HCT116 (cell line): ENCODE measurements around the gene CDH4. TPM values are rescaled to one million over a fixed set of nuclear protein-coding genes. Genes with fewer than 3 reads are reported as not detected.

ENCODE experiments used
- ATAC-seq: fragments of 200-7000 bp; cut with Tn5 transposase; 2 replicates; pipeline ENCODE4 v1.9.1; 2020; ENCODE audit warnings: mild to moderate bottlenecking, moderate library complexity
- BruUV-seq: library from RNA; stranded (reverse); fragments of 400-500 nt; replicated peaks from 2 replicates; lab custom pipeline; 2021; lab: Mats Ljungman, UMichigan
- CTCF ChIA-PET: fragments of 300-600 bp; sonication (Branson Sonifier 250); formaldehyde crosslinking; loops from one replicate; lab custom pipeline; 2021; ENCODE audit warnings: antibody characterized with exemption; lab: Charles Lee
- POLR2A ChIA-PET: fragments of 300-600, 350-600 bp; sonication (Branson Sonifier 250); formaldehyde crosslinking; loops from one replicate; lab custom pipeline; 2021; ENCODE audit warnings: antibody characterized with exemption; lab: Charles Lee
- RAD21 ChIA-PET, 2 experiments: fragments of 300-600 bp; sonication (Branson Sonifier 250); formaldehyde crosslinking; loops; one replicate each; lab custom pipeline; 2023; ENCODE audit warnings: low total read pairs in 2 of 2; ENCODE audit not compliant: uncharacterized antibody in 2 of 2, unreplicated experiment in 2 of 2, low non-redundant PET in 1 of 2; lab: Charles Lee
- DNase-seq: peaks from one replicate; pipeline ENCODE4 v3.0.0-alpha.2; 2010; ENCODE audit warnings: low read depth, low spot score
- H2AFZ ChIP-seq: fragments of 200-600 bp; shearing (Covaris generic), sonication (generic); 2 replicates; pipeline ENCODE4 v1.6.1; 2017; ENCODE audit warnings: low read depth, mixed run types, mixed read lengths, antibody characterized with exemption, low read length; ENCODE audit not compliant: poor library complexity, severe bottlenecking
- H3K27ac ChIP-seq: 2 replicates; pipeline ENCODE4 v1.5.1; 2012; ENCODE audit warnings: low read depth, low read length
- H3K27me3 ChIP-seq: fragments of 200-600 bp; sonication (generic); 2 replicates; pipeline ENCODE4 v1.6.1; 2016; ENCODE audit warnings: mixed run types, low read length, mixed read lengths; ENCODE audit not compliant: insufficient read depth
- H3K36me3 ChIP-seq, 2 experiments: fragments of 200-500 bp in 1 of 2; fragments of 200-600 bp in 1 of 2; sonication (Bioruptor generic) in 1 of 2; sonication (generic) in 1 of 2; 2 replicates each; pipeline versions ENCODE4 v1.5.1 to v1.6.1; 2014 to 2016; ENCODE audit warnings: low read length in 2 of 2, inconsistent platforms in 1 of 2, mixed read lengths in 1 of 2, mixed run types in 1 of 2; ENCODE audit not compliant: insufficient read depth in 2 of 2, control insufficient read depth in 1 of 2
- H3K4me1 ChIP-seq, 2 experiments: fragments of 200-600 bp in 1 of 2; sonication (generic) in 1 of 2; 2 replicates each; pipeline versions ENCODE4 v1.5.1 to v1.6.1; 2012 to 2017; ENCODE audit warnings: low read length in 2 of 2, inconsistent platforms in 1 of 2, mild to moderate bottlenecking in 1 of 2, mixed read lengths in 1 of 2, mixed run types in 1 of 2, moderate library complexity in 1 of 2; ENCODE audit not compliant: insufficient read depth in 2 of 2, control insufficient read depth in 1 of 2
- H3K4me2 ChIP-seq: fragments of 200-600 bp; sonication (generic); 2 replicates; pipeline ENCODE4 v1.6.1; 2017; ENCODE audit warnings: mixed run types, low read length, mixed read lengths
- H3K4me3 ChIP-seq, 2 experiments: fragments of 200-600 bp in 1 of 2; sonication (generic) in 1 of 2; replicated peaks in 1 of 2; 2 replicates each; pipeline ENCODE4 v1.5.1; 2011 to 2016; ENCODE audit warnings: low read length in 2 of 2, control low read depth in 1 of 2, low read depth in 1 of 2, mild to moderate bottlenecking in 1 of 2, mixed read lengths in 1 of 2, mixed run types in 1 of 2
- H3K79me2 ChIP-seq: fragments of 200-600 bp; sonication (generic); 2 replicates; pipeline ENCODE4 v1.6.1; 2017; ENCODE audit warnings: mild to moderate bottlenecking, mixed run types, low read length, moderate library complexity, mixed read lengths; ENCODE audit not compliant: insufficient read depth
- H3K9ac ChIP-seq: fragments of 200-600 bp; sonication (generic); 2 replicates; pipeline ENCODE4 v1.6.1; 2016; ENCODE audit warnings: low read length, mixed read lengths
- H3K9me2 ChIP-seq: fragments of 200-600 bp; sonication (generic), shearing (Covaris generic); 2 replicates; pipeline ENCODE4 v1.6.1; 2017; ENCODE audit warnings: mixed run types, mild to moderate bottlenecking, moderate library complexity; ENCODE audit not compliant: insufficient read depth
- H3K9me3 ChIP-seq, 2 experiments: fragments of 200-500 bp in 1 of 2; fragments of 200-600 bp in 1 of 2; sonication (Bioruptor generic) in 1 of 2; sonication (generic) in 1 of 2; 2 replicates each; pipeline ENCODE4 v1.6.1; 2014 to 2017; ENCODE audit warnings: low read length in 2 of 2, mixed read lengths in 2 of 2, inconsistent platforms in 1 of 2, low read depth in 1 of 2, mild to moderate bottlenecking in 1 of 2, mixed run types in 1 of 2, moderate library complexity in 1 of 2; ENCODE audit not compliant: control insufficient read depth in 1 of 2, insufficient read depth in 1 of 2
- H4K20me1 ChIP-seq: fragments of 200-600 bp; sonication (generic), shearing (Covaris generic); 2 replicates; pipeline ENCODE4 v1.6.1; 2017; ENCODE audit warnings: mixed run types, mild to moderate bottlenecking, moderate library complexity; ENCODE audit not compliant: insufficient read depth
- ATF3 ChIP-seq: IDR thresholded peaks from 2 replicates; pipeline ENCODE4 v1.6.1; 2012
- CBX3 ChIP-seq: IDR thresholded peaks from 2 replicates; pipeline ENCODE4 v1.6.1; 2012; ENCODE audit warnings: low read depth
- CEBPB ChIP-seq: IDR thresholded peaks from 2 replicates; pipeline ENCODE4 v1.6.1; 2012; ENCODE audit warnings: low read depth
- EGR1 ChIP-seq: IDR thresholded peaks from 2 replicates; pipeline ENCODE4 v1.6.1; 2012; ENCODE audit warnings: low read depth
- ELF1 ChIP-seq: IDR thresholded peaks from 2 replicates; pipeline ENCODE4 v1.6.1; 2012; ENCODE audit warnings: low read depth, borderline replicate concordance
- EZH2 ChIP-seq: fragments of 200-600 bp; sonication (generic); IDR thresholded peaks from 2 replicates; pipeline ENCODE4 v1.6.1; 2017; ENCODE audit warnings: antibody characterized with exemption, mixed run types
- EZH2phosphoT487 ChIP-seq: fragments of 200-600 bp; IDR thresholded peaks from 2 replicates; pipeline ENCODE4 v1.6.1; 2018; ENCODE audit warnings: antibody characterized with exemption, borderline replicate concordance
- POLR2A ChIP-seq: IDR thresholded peaks from 2 replicates; pipeline ENCODE4 v1.7.0; 2011; ENCODE audit warnings: borderline replicate concordance; ENCODE audit not compliant: insufficient read depth, insufficient read length; ENCODE audit errors: extremely low read depth
- POLR2AphosphoS5 ChIP-seq: IDR thresholded peaks from 2 replicates; pipeline ENCODE4 v1.6.1; 2011; ENCODE audit warnings: mild to moderate bottlenecking, low read depth, low read length, moderate library complexity
- SIN3A ChIP-seq: IDR thresholded peaks from 2 replicates; pipeline ENCODE4 v1.6.1; 2012; ENCODE audit warnings: low read depth
- SP1 ChIP-seq: IDR thresholded peaks from 2 replicates; pipeline ENCODE4 v1.6.1; 2012; ENCODE audit warnings: low read depth
- SRF ChIP-seq: IDR thresholded peaks from 2 replicates; pipeline ENCODE4 v1.6.1; 2012; ENCODE audit warnings: low read depth
- TCF7L2 ChIP-seq: IDR thresholded peaks from 2 replicates; pipeline ENCODE4 v1.7.0; 2011; ENCODE audit warnings: borderline replicate concordance, inconsistent platforms; ENCODE audit not compliant: insufficient read depth, insufficient read length; ENCODE audit errors: extremely low read depth
- YY1 ChIP-seq: IDR thresholded peaks from 2 replicates; pipeline ENCODE4 v1.6.1; 2011; ENCODE audit warnings: low read length, low read depth, moderate library complexity, mild to moderate bottlenecking; ENCODE audit not compliant: insufficient replicate concordance; ENCODE audit errors: extremely low read depth
- ZFX ChIP-seq: fragments of 450-650 bp; IDR thresholded peaks from 2 replicates; pipeline ENCODE4 v1.6.1; 2017
- intact Hi-C: fragments of 100-400 bp; cut with micrococcal nuclease; formaldehyde crosslinking; loops from 2 replicates; pipeline ENCODE4 v1.10.0; 2022
- total RNA-seq: library from RNA; stranded (reverse); gene quantifications from one replicate; pipeline ENCODE4 v1.2.1, GENCODE V29; 2021; ENCODE audit not compliant: unreplicated experiment
- TF ChIP-seq, protein P1 (sequence below): IDR thresholded peaks from 2 replicates; pipeline ENCODE4 v1.6.1; 2012
- TF ChIP-seq, protein P2 (sequence below): IDR thresholded peaks from 2 replicates; pipeline ENCODE4 v1.6.1; 2011; ENCODE audit warnings: mild to moderate bottlenecking, low read length, moderate library complexity; ENCODE audit not compliant: insufficient replicate concordance; ENCODE audit errors: extremely low read depth
- TF ChIP-seq, protein P3 (sequence below): IDR thresholded peaks from 2 replicates; pipeline ENCODE4 v1.6.1; 2012; ENCODE audit warnings: low read depth

The CDH4 gene
- total RNA-seq, 1 experiment from 2014 or later, result not detected

DNA sequence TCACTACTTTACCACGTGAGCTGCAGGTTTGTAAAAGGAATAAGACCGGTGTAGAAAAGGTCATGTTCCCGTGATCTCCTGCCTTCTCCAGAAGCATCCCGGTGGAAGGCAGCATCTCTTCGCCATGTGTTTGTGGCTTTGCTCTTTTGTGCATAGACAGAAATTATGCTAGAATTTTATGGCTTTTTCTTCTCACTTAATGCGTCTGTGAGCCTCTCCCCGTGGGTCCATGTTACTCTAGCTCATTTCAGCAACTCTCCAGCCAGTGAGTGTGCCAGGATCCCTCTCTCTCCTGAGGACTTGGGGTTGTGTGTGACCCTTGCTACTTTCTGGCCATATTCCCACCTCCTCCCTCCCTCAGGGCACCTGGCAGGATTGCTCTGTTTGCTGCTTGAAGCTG is 289.5 kb downstream of the CDH4 start:
- CTCF ChIA-PET, result no interaction called here
- intact Hi-C loops, result no loop called here
- Histone ChIP-seq H3K79me2 (no peaks in the 10 kb centered on the region), H3K4me3 (no peak overlapping the region), H3K27ac (no peak overlapping the region), H3K9me2 (no peaks in the 10 kb centered on the region), H3K9ac (no peak overlapping the region), H3K27me3 (no peaks in the 10 kb centered on the region), H2AFZ (no peak overlapping the region), H3K4me1 (no peaks in the 10 kb centered on the region), H4K20me1 (no peaks in the 10 kb centered on the region), H3K36me3 (no peaks in the 10 kb centered on the region), H3K9me3 (no peaks in the 10 kb centered on the region), H3K4me2 (no peak overlapping the region)
- RAD21 ChIA-PET, result no interaction called here
- ATAC-seq, result no peak
- no peak for DNase-seq
- no peak for TF ChIP-seq ZFX
- TF ChIP-seq CEBPB, result no peak
- TF ChIP-seq, protein P1, sequence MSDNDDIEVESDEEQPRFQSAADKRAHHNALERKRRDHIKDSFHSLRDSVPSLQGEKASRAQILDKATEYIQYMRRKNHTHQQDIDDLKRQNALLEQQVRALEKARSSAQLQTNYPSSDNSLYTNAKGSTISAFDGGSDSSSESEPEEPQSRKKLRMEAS, result no peak
- TF ChIP-seq, protein P2, sequence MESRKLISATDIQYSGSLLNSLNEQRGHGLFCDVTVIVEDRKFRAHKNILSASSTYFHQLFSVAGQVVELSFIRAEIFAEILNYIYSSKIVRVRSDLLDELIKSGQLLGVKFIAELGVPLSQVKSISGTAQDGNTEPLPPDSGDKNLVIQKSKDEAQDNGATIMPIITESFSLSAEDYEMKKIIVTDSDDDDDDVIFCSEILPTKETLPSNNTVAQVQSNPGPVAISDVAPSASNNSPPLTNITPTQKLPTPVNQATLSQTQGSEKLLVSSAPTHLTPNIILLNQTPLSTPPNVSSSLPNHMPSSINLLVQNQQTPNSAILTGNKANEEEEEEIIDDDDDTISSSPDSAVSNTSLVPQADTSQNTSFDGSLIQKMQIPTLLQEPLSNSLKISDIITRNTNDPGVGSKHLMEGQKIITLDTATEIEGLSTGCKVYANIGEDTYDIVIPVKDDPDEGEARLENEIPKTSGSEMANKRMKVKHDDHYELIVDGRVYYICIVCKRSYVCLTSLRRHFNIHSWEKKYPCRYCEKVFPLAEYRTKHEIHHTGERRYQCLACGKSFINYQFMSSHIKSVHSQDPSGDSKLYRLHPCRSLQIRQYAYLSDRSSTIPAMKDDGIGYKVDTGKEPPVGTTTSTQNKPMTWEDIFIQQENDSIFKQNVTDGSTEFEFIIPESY, result no peak
- TF ChIP-seq EGR1, result no peak
- TF ChIP-seq, protein P3, sequence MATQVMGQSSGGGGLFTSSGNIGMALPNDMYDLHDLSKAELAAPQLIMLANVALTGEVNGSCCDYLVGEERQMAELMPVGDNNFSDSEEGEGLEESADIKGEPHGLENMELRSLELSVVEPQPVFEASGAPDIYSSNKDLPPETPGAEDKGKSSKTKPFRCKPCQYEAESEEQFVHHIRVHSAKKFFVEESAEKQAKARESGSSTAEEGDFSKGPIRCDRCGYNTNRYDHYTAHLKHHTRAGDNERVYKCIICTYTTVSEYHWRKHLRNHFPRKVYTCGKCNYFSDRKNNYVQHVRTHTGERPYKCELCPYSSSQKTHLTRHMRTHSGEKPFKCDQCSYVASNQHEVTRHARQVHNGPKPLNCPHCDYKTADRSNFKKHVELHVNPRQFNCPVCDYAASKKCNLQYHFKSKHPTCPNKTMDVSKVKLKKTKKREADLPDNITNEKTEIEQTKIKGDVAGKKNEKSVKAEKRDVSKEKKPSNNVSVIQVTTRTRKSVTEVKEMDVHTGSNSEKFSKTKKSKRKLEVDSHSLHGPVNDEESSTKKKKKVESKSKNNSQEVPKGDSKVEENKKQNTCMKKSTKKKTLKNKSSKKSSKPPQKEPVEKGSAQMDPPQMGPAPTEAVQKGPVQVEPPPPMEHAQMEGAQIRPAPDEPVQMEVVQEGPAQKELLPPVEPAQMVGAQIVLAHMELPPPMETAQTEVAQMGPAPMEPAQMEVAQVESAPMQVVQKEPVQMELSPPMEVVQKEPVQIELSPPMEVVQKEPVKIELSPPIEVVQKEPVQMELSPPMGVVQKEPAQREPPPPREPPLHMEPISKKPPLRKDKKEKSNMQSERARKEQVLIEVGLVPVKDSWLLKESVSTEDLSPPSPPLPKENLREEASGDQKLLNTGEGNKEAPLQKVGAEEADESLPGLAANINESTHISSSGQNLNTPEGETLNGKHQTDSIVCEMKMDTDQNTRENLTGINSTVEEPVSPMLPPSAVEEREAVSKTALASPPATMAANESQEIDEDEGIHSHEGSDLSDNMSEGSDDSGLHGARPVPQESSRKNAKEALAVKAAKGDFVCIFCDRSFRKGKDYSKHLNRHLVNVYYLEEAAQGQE, result no peak
- TF ChIP-seq POLR2A, result no peak
- no peak for TF ChIP-seq POLR2AphosphoS5
- TF ChIP-seq CBX3, result no peak
- no peak for TF ChIP-seq ELF1
- no peak for TF ChIP-seq TCF7L2
- no peak for TF ChIP-seq SP1
- TF ChIP-seq YY1, result no peak
- no peak for TF ChIP-seq ATF3
- TF ChIP-seq SRF, result no peak
- TF ChIP-seq EZH2, result no peak
- TF ChIP-seq SIN3A, result no peak
- TF ChIP-seq EZH2phosphoT487, result no peak
- no TSS peak for BruUV-seq
- POLR2A ChIA-PET, result no interaction called here
